Smooth muscle cell of the pulmonary artery (primary cell): ENCODE measurements around the gene PRXL2A. TPM values are rescaled to one million over a fixed set of nuclear protein-coding genes. Genes with fewer than 3 reads are reported as not detected.

ENCODE experiments used
- total RNA-seq: library from RNA; depleted of rRNA; stranded (reverse); fragments of >200 nt; gene quantifications from 2 replicates; pipeline ENCODE4 v1.2.3, GENCODE V29; 2014

Gene PRXL2A, protein sequence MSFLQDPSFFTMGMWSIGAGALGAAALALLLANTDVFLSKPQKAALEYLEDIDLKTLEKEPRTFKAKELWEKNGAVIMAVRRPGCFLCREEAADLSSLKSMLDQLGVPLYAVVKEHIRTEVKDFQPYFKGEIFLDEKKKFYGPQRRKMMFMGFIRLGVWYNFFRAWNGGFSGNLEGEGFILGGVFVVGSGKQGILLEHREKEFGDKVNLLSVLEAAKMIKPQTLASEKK
- total RNA-seq: 5.4 and 8.9 TPM in 2 replicates

DNA sequence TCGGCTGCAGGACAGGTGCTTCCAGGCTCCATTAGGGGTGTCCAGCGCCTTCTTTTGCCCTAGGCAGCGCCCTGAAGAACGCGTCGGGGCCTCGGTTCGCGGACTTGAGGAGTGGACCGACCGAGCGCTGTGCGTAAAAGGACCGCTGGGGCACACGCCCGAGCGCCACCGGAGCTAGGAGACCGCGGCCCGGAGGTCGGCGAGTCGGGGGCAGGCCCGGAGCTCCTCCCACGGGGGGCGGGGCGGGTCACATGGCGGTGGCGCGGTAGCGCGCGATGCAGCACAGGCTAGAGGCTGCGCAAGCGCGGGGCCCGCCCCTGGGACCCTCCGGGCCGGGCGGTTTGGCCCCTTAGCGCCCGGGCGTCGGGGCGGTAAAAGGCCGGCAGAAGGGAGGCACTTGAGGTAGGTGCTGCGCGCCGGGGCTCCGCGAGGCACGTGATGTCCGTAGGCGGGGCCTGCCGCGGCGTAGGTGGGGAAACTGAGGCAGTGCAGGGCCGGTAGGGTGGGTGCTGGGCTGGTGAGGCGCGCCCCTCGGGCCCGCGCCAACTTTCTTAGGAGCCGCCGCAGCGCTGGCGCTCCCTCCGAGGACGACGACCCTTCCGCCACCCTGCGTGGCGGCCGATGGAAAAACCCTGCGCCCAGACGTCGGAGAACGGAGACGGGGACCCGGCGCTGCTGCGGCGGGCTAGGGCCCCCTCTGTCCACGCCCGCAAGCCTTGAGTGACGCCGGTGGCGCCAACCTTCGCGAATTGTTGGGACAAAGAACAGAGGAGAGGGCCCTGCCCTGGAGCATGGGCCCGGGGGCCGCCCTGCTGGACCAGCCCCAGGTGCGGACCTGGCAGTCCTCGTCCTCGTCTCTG, at the start of gene PRXL2A:
TSS of gene PRXL2A (plus strand) at position 310 of the 860 bp plus-strand sequence. CDS start 11,917 bp downstream, outside the sequence.

DNA sequence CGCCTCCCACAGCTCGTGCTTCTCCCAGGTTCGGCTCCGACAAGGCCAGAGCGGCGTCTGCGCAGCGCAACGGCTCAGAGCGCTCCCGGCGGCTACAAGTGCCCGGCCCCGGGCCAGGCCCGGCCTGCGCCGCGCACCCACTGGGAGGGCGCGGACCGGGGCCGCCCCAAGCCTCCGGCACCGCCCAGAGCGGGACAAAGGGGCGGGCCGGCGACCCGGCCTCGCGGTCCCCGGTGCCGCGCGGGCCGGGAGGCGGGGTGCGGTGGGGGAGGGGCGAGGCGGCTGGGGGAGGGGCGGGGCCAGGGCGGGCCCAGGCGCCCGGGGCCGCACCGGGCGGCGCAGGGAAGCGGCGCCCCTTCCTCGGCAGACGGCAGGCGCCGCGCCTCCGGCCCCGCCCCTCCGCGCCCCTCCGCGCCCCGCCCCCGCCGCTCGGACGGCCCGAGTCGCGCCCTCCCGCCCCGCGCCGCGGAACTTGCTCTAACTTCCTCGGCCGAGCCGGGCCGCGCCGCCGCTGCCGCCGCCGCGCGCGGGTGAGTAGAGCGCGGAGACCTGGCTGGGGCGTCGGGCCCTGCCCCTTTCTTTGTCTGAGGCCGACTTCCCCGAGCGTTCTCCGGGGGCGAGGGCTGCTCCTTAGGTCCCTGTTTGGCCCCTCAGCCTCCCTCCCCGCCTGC, 45.6 kb downstream of the PRXL2A start, which contains the start of gene TSPAN14:
TSS of gene TSPAN14 (plus strand) at position 469 of the 671 bp plus-strand sequence. CDS start 34,924 bp downstream, outside the sequence.

Other genes starting within 250 kb of the PRXL2A start
- 60.9 and 78.7 TPM in 2 replicates for gene ANXA11, start 203.0 kb upstream of the PRXL2A start, total RNA-seq
- gene MAT1A, start 118.9 kb upstream of the PRXL2A start, total RNA-seq: not detected in 2 replicates
- gene DYDC1, start 51.8 kb upstream of the PRXL2A start, total RNA-seq: not detected in 2 replicates
- not detected in 2 replicates for gene DYDC2, start 51.8 kb upstream of the PRXL2A start, total RNA-seq
- 21.5 and 36.8 TPM in 2 replicates for gene TSPAN14, start 45.8 kb downstream of the PRXL2A start, total RNA-seq
- 0.07 TPM in 1 of 2 replicates, not detected in the other for gene SH2D4B, start 129.4 kb downstream of the PRXL2A start, total RNA-seq